Activated naive CD8-positive, alpha-beta T cell (primary cell): ENCODE data around the gene RHCG.

ENCODE experiments used
- H3K27ac Mint-ChIP-seq: one replicate; pipeline ENCODE4 v1.8.0; 2021; ENCODE audit warnings: mixed read lengths
- H3K27me3 Mint-ChIP-seq: one replicate; pipeline ENCODE4 v1.8.0; 2021; ENCODE audit warnings: mixed read lengths
- H3K36me3 Mint-ChIP-seq: one replicate; pipeline ENCODE4 v1.8.0; 2021; ENCODE audit warnings: mixed read lengths
- H3K4me1 Mint-ChIP-seq: one replicate; pipeline ENCODE4 v1.8.0; 2021; ENCODE audit warnings: low read depth, mixed read lengths
- H3K4me3 Mint-ChIP-seq: one replicate; pipeline ENCODE4 v1.8.0; 2021; ENCODE audit warnings: mild to moderate bottlenecking, mixed read lengths
- H3K9me3 Mint-ChIP-seq: one replicate; pipeline ENCODE4 v1.8.0; 2021; ENCODE audit warnings: low read depth, mixed read lengths

The RHCG gene

GRCh38 chr15:89514596-89515406 is 18.4 kb upstream of the RHCG start:
- no peaks in the 10 kb centered on the region for H3K9me3 Mint-ChIP-seq
- H3K27me3 Mint-ChIP-seq, result peaks cover 17% of the 10 kb centered on the region
- H3K36me3 Mint-ChIP-seq, result no peaks in the 10 kb centered on the region
- no peaks in the 10 kb centered on the region for H3K4me1 Mint-ChIP-seq
- no peak overlapping the region for H3K27ac Mint-ChIP-seq
- H3K4me3 Mint-ChIP-seq, result no peak overlapping the region

GRCh38 chr15:89514186-89514585 is 17.8 kb upstream of the RHCG start:
- peaks cover 17% of the 10 kb centered on the region for H3K27me3 Mint-ChIP-seq

GRCh38 chr15:89513284-89513683 is 16.9 kb upstream of the RHCG start:
- no peaks in the 10 kb centered on the region for H3K4me1 Mint-ChIP-seq
- H3K4me3 Mint-ChIP-seq, result no peak overlapping the region
- H3K36me3 Mint-ChIP-seq, result no peaks in the 10 kb centered on the region
- H3K9me3 Mint-ChIP-seq, result no peaks in the 10 kb centered on the region
- no peak overlapping the region for H3K27ac Mint-ChIP-seq
- H3K27me3 Mint-ChIP-seq, result peaks cover 17% of the 10 kb centered on the region

More at GRCh38 chr15:89514186-89514585, 17.8 kb upstream of the RHCG start:
- Mint-ChIP-seq H3K4me3 (no peak overlapping the region), H3K9me3 (no peaks in the 10 kb centered on the region), H3K36me3 (no peaks in the 10 kb centered on the region), H3K27ac (no peak overlapping the region), H3K4me1 (no peaks in the 10 kb centered on the region)

GRCh38 chr15:89512631-89513030 is 16.2 kb upstream of the RHCG start:
- Mint-ChIP-seq H3K4me1 (no peaks in the 10 kb centered on the region), H3K27ac (no peak overlapping the region), H3K4me3 (no peak overlapping the region), H3K27me3 (peaks cover 17% of the 10 kb centered on the region), H3K36me3 (no peaks in the 10 kb centered on the region), H3K9me3 (no peaks in the 10 kb centered on the region)

GRCh38 chr15:89506026-89506686 is 9.8 kb upstream of the RHCG start:
- peaks cover 27% of the 10 kb centered on the region for H3K27me3 Mint-ChIP-seq
- no peaks in the 10 kb centered on the region for H3K9me3 Mint-ChIP-seq
- no peaks in the 10 kb centered on the region for H3K36me3 Mint-ChIP-seq
- no peak overlapping the region for H3K4me3 Mint-ChIP-seq
- no peak overlapping the region for H3K27ac Mint-ChIP-seq
- no peaks in the 10 kb centered on the region for H3K4me1 Mint-ChIP-seq

- Mint-ChIP-seq H3K36me3 (no peaks in the 10 kb centered on the region), H3K4me1 (no peaks in the 10 kb centered on the region), H3K27me3 (peaks cover 32% of the 10 kb centered on the region), H3K9me3 (no peaks in the 10 kb centered on the region), H3K4me3 (no peak overlapping the region), H3K27ac (no peak overlapping the region)
Observed at GRCh38 chr15:89504166-89504565, 7.8 kb upstream of the RHCG start.

- H3K4me3 Mint-ChIP-seq, result no peak overlapping the region
- no peak overlapping the region for H3K27ac Mint-ChIP-seq
- peaks cover 37% of the 10 kb centered on the region for H3K27me3 Mint-ChIP-seq
Observed at GRCh38 chr15:89502867-89503595, 6.6 kb upstream of the RHCG start.

GRCh38 chr15:89501646-89502045 is 5.3 kb upstream of the RHCG start:
- Mint-ChIP-seq H3K4me3 (no peak overlapping the region), H3K27ac (no peak overlapping the region), H3K27me3 (peaks cover 43% of the 10 kb centered on the region), H3K9me3 (no peaks in the 10 kb centered on the region), H3K36me3 (no peaks in the 10 kb centered on the region), H3K4me1 (peaks cover 3% of the 10 kb centered on the region)

More at GRCh38 chr15:89502867-89503595, 6.6 kb upstream of the RHCG start:
- Mint-ChIP-seq H3K4me1 (no peaks in the 10 kb centered on the region), H3K9me3 (no peaks in the 10 kb centered on the region), H3K36me3 (no peaks in the 10 kb centered on the region)

GRCh38 chr15:89500397-89501270 is 4.3 kb upstream of the RHCG start:
- Mint-ChIP-seq H3K9me3 (no peaks in the 10 kb centered on the region), H3K27me3 (peaks cover 43% of the 10 kb centered on the region), H3K4me1 (peaks cover 7% of the 10 kb centered on the region), H3K36me3 (no peaks in the 10 kb centered on the region), H3K27ac (no peak overlapping the region), H3K4me3 (no peak overlapping the region)

GRCh38 chr15:89499156-89499555 is 2.8 kb upstream of the RHCG start:
- Mint-ChIP-seq H3K9me3 (no peaks in the 10 kb centered on the region), H3K27me3 (peaks cover 39% of the 10 kb centered on the region), H3K4me1 (peaks cover 9% of the 10 kb centered on the region), H3K36me3 (no peaks in the 10 kb centered on the region), H3K27ac (no peak overlapping the region), H3K4me3 (no peak overlapping the region)

- H3K27me3 Mint-ChIP-seq, result peaks cover 44% of the 10 kb centered on the region
- peaks cover 9% of the 10 kb centered on the region for H3K4me1 Mint-ChIP-seq
- no peaks in the 10 kb centered on the region for H3K9me3 Mint-ChIP-seq
- no peaks in the 10 kb centered on the region for H3K36me3 Mint-ChIP-seq
- H3K4me3 Mint-ChIP-seq, result no peak overlapping the region
- H3K27ac Mint-ChIP-seq, result no peak overlapping the region
Observed at GRCh38 chr15:89498574-89498906, 2.2 kb upstream of the RHCG start.

GRCh38 chr15:89497231-89497630 is 848 bp upstream of the RHCG start:
- Mint-ChIP-seq H3K9me3 (no peaks in the 10 kb centered on the region), H3K27me3 (peaks cover 39% of the 10 kb centered on the region), H3K36me3 (no peaks in the 10 kb centered on the region), H3K4me1 (peaks cover 9% of the 10 kb centered on the region), H3K27ac (no peak overlapping the region), H3K4me3 (no peak overlapping the region)

- Mint-ChIP-seq H3K9me3 (no peaks in the 10 kb centered on the region), H3K27me3 (peaks cover 37% of the 10 kb centered on the region), H3K4me3 (peak overlapping the region; percentile 40), H3K36me3 (no peaks in the 10 kb centered on the region), H3K4me1 (peaks cover 9% of the 10 kb centered on the region), H3K27ac (no peak overlapping the region)
Observed at GRCh38 chr15:89495638-89496145, 691 bp downstream of the RHCG start.

GRCh38 chr15:89494941-89495637 is 1.3 kb downstream of the RHCG start:
- no peak overlapping the region for H3K27ac Mint-ChIP-seq
- H3K4me1 Mint-ChIP-seq, result peaks cover 9% of the 10 kb centered on the region
- H3K27me3 Mint-ChIP-seq, result peaks cover 37% of the 10 kb centered on the region
- no peaks in the 10 kb centered on the region for H3K9me3 Mint-ChIP-seq
- no peaks in the 10 kb centered on the region for H3K36me3 Mint-ChIP-seq
- no peak overlapping the region for H3K4me3 Mint-ChIP-seq
